Endothelial cell of umbilical vein (primary cell): ENCODE results near the gene NME7. TPM values are rescaled to one million over a fixed set of nuclear protein-coding genes. Genes with fewer than 3 reads are reported as not detected.

Experiments used
- BruUV-seq: library from RNA; stranded (reverse); fragments of 400-500 nt; replicated peaks from 2 replicates; lab custom pipeline; 2021; lab: Mats Ljungman, UMichigan
- CTCF ChIA-PET: fragments of 300-600, 350-600 bp; sonication (Branson Sonifier 250); formaldehyde crosslinking; loops from one replicate; lab custom pipeline; 2021; ENCODE audit warnings: antibody characterized with exemption, inconsistent platforms; lab: Charles Lee
- POLR2A ChIA-PET: fragments of 300-600, 350-600 bp; sonication (Branson Sonifier 250); formaldehyde crosslinking; loops from one replicate; lab custom pipeline; 2021; ENCODE audit warnings: antibody characterized with exemption, inconsistent platforms; lab: Charles Lee
- DNase-seq: peaks from one replicate; pipeline ENCODE4 v3.0.0-alpha.2; 2011; ENCODE audit warnings: low read depth, low spot score
- FAIRE-seq: peaks from 2 replicates; lab custom pipeline; 2011; peaks lifted over from hg19 to GRCh38; lab: Jason Lieb, UNC
- H2AFZ ChIP-seq: 2 replicates; pipeline ENCODE4 v1.6.0; 2012; ENCODE audit warnings: low read depth, low read length, control low read depth, inconsistent platforms
- H3K27ac ChIP-seq: 2 replicates; pipeline ENCODE4 v1.5.1; 2011; ENCODE audit warnings: low read depth, mild to moderate bottlenecking, control low read depth, low read length, moderate library complexity; ENCODE audit not compliant: insufficient read depth
- H3K27me3 ChIP-seq, 2 experiments: 2 replicates each; pipeline versions ENCODE4 v1.6.0 to v1.6.1; 2011; ENCODE audit warnings: low read length in 2 of 2, mixed read lengths in 1 of 2; ENCODE audit not compliant: control insufficient read depth in 2 of 2, insufficient read depth in 2 of 2
- H3K36me3 ChIP-seq, 2 experiments: 2 replicates in 1 of 2; 3 replicates in 1 of 2; pipeline ENCODE4 v1.5.1; 2011; ENCODE audit warnings: low read length in 2 of 2, mild to moderate bottlenecking in 1 of 2, moderate library complexity in 1 of 2; ENCODE audit not compliant: control insufficient read depth in 2 of 2, insufficient read depth in 2 of 2; ENCODE audit errors: extremely low read depth in 1 of 2
- H3K4me1 ChIP-seq: 3 replicates; pipeline ENCODE4 v1.5.1; 2011; ENCODE audit warnings: mild to moderate bottlenecking, low read length; ENCODE audit not compliant: control insufficient read depth, insufficient read depth; ENCODE audit errors: extremely low read depth
- H3K4me2 ChIP-seq: 2 replicates; pipeline ENCODE4 v1.6.1; 2011; ENCODE audit warnings: low read length, control low read depth, mixed read lengths; ENCODE audit not compliant: insufficient read depth
- H3K4me3 ChIP-seq, 3 experiments: fragments of 200-600 bp in 1 of 3; sonication (generic), shearing (Covaris generic) in 1 of 3; replicated peaks in 1 of 3; 2 replicates each; pipeline ENCODE4 v1.5.1; 2011 to 2016; ENCODE audit warnings: control low read depth in 3 of 3, low read length in 3 of 3, mild to moderate bottlenecking in 2 of 3, inconsistent platforms in 1 of 3, low read depth in 1 of 3, moderate library complexity in 1 of 3; ENCODE audit not compliant: insufficient read depth in 1 of 3
- H3K79me2 ChIP-seq: 2 replicates; pipeline ENCODE4 v1.6.0; 2012; ENCODE audit warnings: low read length, inconsistent platforms; ENCODE audit not compliant: control insufficient read depth, insufficient read depth
- H3K9ac ChIP-seq: replicated peaks from 2 replicates; pipeline ENCODE3; 2011; ENCODE audit warnings: low read length, control low read depth; ENCODE audit not compliant: insufficient read depth; ENCODE audit errors: extremely low read depth
- H3K9me1 ChIP-seq: replicated peaks from 3 replicates; pipeline ENCODE4 v1.6.0; 2011; ENCODE audit warnings: mild to moderate bottlenecking, low read length; ENCODE audit not compliant: control insufficient read depth, insufficient read depth; ENCODE audit errors: extremely low read depth
- H3K9me3 ChIP-seq: replicated peaks from 2 replicates; pipeline ENCODE4 v1.5.1; 2012; ENCODE audit warnings: low read length, inconsistent platforms; ENCODE audit not compliant: control insufficient read depth, insufficient read depth
- H4K20me1 ChIP-seq: replicated peaks from 2 replicates; pipeline ENCODE3; 2011; ENCODE audit warnings: mild to moderate bottlenecking, low read length; ENCODE audit not compliant: control insufficient read depth, insufficient read depth; ENCODE audit errors: extremely low read depth
- CTCF ChIP-seq, 2 donors: IDR thresholded peaks; 1 replicate in 1 of 2; 2 replicates in 1 of 2; pipeline ENCODE4 v1.5.1; 2011; ENCODE audit warnings: low read length in 2 of 2, mild to moderate bottlenecking in 2 of 2, moderate library complexity in 2 of 2, control low read depth in 1 of 2, inconsistent platforms in 1 of 2, low read depth in 1 of 2; ENCODE audit not compliant: insufficient read depth in 1 of 2; ENCODE audit errors: extremely low read depth in 1 of 2
- EZH2 ChIP-seq: IDR thresholded peaks from 2 replicates; pipeline ENCODE4 v1.6.1; 2012; ENCODE audit warnings: borderline replicate concordance, low read depth, mild to moderate bottlenecking, moderate library complexity, low read length, inconsistent platforms; ENCODE audit not compliant: severe bottlenecking
- FOS ChIP-seq: IDR thresholded peaks from 2 replicates; pipeline ENCODE4 v1.6.1; 2011; ENCODE audit warnings: mild to moderate bottlenecking, low read length, moderate library complexity, borderline replicate concordance; ENCODE audit not compliant: insufficient read depth
- POLR2A ChIP-seq: IDR thresholded peaks from 2 replicates; pipeline ENCODE4 v1.6.1; 2012; ENCODE audit warnings: low read depth, mild to moderate bottlenecking, control low read depth, low read length
- POLR2AphosphoS5 ChIP-seq: IDR thresholded peaks from 2 replicates; pipeline ENCODE4 v1.6.1; 2012; ENCODE audit warnings: low read depth, mild to moderate bottlenecking, control low read depth, low read length, moderate library complexity; ENCODE audit not compliant: insufficient read depth
- dilution Hi-C: fragments of 300-500 bp; cut with MboI; formaldehyde crosslinking; loops from one replicate; pipeline ENCODE4 v1.15.0; 2019; ENCODE audit warnings: low sequenced_read_pairs; ENCODE audit not compliant: extremely low pct_ligation_motif_present
- intact Hi-C: fragments of 100-400 bp; cut with micrococcal nuclease; formaldehyde crosslinking; loops from one replicate; pipeline ENCODE4 v1.10.0; 2022
- polyA plus RNA-seq, 4 experiments: library from polyadenylated mRNA; depleted of rRNA in 3 of 4; stranded (reverse) in 3 of 4; unstranded in 1 of 4; fragments of >200 nt; gene quantifications; 2 replicates each; pipeline versions ENCODE4 v1.2.1 to v1.2.3, GENCODE V29; 2011 to 2012; ENCODE audit warnings: missing spikeins in 1 of 4
- total RNA-seq: library from RNA; stranded (reverse); gene quantifications from 2 replicates; pipeline ENCODE4 v1.2.3, GENCODE V29; 2021
- TF ChIP-seq, protein P1 (sequence below): IDR thresholded peaks from 2 replicates; pipeline ENCODE4 v1.6.1; 2011; ENCODE audit not compliant: insufficient read depth, insufficient read length

NME7 gene
- total and polyA plus RNA-seq, 2 donors (not counting 3 experiments of a cell fraction or from before 2014, with no cell fraction given): 16.5 to 25.3 TPM

- no peaks in the 10 kb centered on the region for H3K79me2 ChIP-seq
- no peaks in the 10 kb centered on the region for H3K9me1 ChIP-seq
- no peaks in the 10 kb centered on the region for H3K36me3 ChIP-seq
- no peak overlapping the region for H3K9ac ChIP-seq
- TF ChIP-seq POLR2AphosphoS5 (no peak), EZH2 (no peak), FOS (no peak), CTCF (IDR thresholded peaks at IDR 0.05; ENCODE audit: extremely low read depth in 1 of 2, insufficient read depth in 1 of 2, low read depth in 1 of 2, low read length in 2 of 2) (no peak), POLR2A (no peak)
- TF ChIP-seq, protein P1, sequence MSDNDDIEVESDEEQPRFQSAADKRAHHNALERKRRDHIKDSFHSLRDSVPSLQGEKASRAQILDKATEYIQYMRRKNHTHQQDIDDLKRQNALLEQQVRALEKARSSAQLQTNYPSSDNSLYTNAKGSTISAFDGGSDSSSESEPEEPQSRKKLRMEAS: no peak
- no peak overlapping the region for H3K4me2 ChIP-seq
- ChIA-PET POLR2A (no interaction called here), CTCF (interaction anchor here (0.9 to 1.6 kb wide), 2 partner anchors 33 to 199 kb away, joined by 3 to 5 read pairs; no protein-coding TSS in a partner anchor)
- DNase-seq (no peak), FAIRE-seq (no peak)
- no peak overlapping the region for H3K4me3 ChIP-seq
- H3K27me3 ChIP-seq: no peaks in the 10 kb centered on the region
- H3K27ac ChIP-seq: no peak overlapping the region
- H3K4me1 ChIP-seq: no peaks in the 10 kb centered on the region
- intact Hi-C loops: loop anchor here (5.0 kb wide), 1 partner anchor 88 kb away; no protein-coding TSS in a partner anchor
- dilution Hi-C loops: no loop called here
- H3K9me3 ChIP-seq: no peaks in the 10 kb centered on the region
- H2AFZ ChIP-seq: no peak overlapping the region
- BruUV-seq: no TSS peak
- no peaks in the 10 kb centered on the region for H4K20me1 ChIP-seq
These were observed 217.9 kb downstream of the NME7 start for GRCh38 chr1:169149555-169150286.
